PFSK-1 (cell line): Measurements from ENCODE around the gene JMJD1C.

Source experiments
- FOXP2 ChIP-seq: optimal IDR thresholded peaks from 2 replicates; pipeline ENCODE3; 2011; ENCODE audit warnings: borderline replicate concordance, control low read depth, inconsistent platforms; ENCODE audit not compliant: insufficient read depth; ENCODE audit errors: extremely low read length, extremely low read depth
- POLR2AphosphoS5 ChIP-seq: IDR thresholded peaks from 2 replicates; pipeline ENCODE4 v1.6.1; 2012; ENCODE audit warnings: low read depth, mild to moderate bottlenecking, control low read depth, low read length, moderate library complexity
- SIN3A ChIP-seq: IDR thresholded peaks from 2 replicates; pipeline ENCODE4 v1.6.1; 2012; ENCODE audit warnings: mild to moderate bottlenecking, low read length, moderate library complexity, borderline replicate concordance; ENCODE audit not compliant: insufficient read depth
- TAF1 ChIP-seq: IDR thresholded peaks from 2 replicates; pipeline ENCODE4 v1.6.1; 2012; ENCODE audit warnings: low read length, control low read depth, borderline replicate concordance; ENCODE audit not compliant: insufficient read depth
- TF ChIP-seq, protein P1 (sequence below), 2 experiments: IDR thresholded peaks; 2 replicates each; pipeline versions ENCODE4 v1.6.1 to v1.8.0; 2011 to 2012; ENCODE audit warnings: low read depth in 2 of 2, low read length in 2 of 2, control low read depth in 1 of 2, inconsistent platforms in 1 of 2, mild to moderate bottlenecking in 1 of 2, moderate library complexity in 1 of 2; ENCODE audit not compliant: insufficient read depth in 1 of 2

Gene JMJD1C

DNA sequence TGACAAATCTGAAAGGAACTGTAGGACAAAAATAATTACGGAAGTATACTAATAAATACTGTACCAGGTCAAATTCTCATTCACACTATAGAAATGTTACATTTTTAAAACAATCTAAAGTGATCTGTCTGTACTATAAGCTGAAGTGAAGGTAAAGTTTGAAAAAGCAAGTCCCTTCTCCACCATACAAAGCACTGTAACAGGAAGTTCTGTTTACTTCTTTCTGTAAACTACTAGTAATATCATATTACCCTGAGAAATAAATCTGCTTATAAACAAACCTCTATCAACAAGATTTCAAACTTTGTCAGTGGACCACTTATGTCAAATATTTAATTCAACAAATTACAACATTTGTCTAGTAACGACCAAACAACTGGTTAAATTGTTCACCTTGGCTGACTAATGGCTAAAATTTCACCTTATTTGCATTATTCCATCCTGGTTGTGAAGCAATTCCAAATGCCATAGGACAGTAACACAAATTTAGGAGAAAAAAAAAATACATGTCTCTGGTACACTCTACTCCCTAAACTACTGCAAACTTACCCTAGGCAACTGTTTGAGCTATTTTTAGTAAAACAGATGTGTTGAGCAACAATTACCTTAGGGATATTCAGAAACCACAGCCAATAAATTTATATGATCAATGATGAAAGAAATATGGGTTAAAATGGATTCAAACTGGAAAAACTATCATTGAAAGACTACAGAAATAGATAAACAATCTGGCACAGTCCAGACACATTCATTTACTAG is 206.7 kb downstream of the JMJD1C start:
- TF ChIP-seq SIN3A (no peak), TAF1 (no peak), POLR2AphosphoS5 (no peak), FOXP2 (no peak)
- TF ChIP-seq, protein P1, sequence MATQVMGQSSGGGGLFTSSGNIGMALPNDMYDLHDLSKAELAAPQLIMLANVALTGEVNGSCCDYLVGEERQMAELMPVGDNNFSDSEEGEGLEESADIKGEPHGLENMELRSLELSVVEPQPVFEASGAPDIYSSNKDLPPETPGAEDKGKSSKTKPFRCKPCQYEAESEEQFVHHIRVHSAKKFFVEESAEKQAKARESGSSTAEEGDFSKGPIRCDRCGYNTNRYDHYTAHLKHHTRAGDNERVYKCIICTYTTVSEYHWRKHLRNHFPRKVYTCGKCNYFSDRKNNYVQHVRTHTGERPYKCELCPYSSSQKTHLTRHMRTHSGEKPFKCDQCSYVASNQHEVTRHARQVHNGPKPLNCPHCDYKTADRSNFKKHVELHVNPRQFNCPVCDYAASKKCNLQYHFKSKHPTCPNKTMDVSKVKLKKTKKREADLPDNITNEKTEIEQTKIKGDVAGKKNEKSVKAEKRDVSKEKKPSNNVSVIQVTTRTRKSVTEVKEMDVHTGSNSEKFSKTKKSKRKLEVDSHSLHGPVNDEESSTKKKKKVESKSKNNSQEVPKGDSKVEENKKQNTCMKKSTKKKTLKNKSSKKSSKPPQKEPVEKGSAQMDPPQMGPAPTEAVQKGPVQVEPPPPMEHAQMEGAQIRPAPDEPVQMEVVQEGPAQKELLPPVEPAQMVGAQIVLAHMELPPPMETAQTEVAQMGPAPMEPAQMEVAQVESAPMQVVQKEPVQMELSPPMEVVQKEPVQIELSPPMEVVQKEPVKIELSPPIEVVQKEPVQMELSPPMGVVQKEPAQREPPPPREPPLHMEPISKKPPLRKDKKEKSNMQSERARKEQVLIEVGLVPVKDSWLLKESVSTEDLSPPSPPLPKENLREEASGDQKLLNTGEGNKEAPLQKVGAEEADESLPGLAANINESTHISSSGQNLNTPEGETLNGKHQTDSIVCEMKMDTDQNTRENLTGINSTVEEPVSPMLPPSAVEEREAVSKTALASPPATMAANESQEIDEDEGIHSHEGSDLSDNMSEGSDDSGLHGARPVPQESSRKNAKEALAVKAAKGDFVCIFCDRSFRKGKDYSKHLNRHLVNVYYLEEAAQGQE (IDR thresholded peaks at IDR 0.05; ENCODE audit: insufficient read depth in 1 of 2, low read depth in 2 of 2, low read length in 2 of 2) = no peak

DNA sequence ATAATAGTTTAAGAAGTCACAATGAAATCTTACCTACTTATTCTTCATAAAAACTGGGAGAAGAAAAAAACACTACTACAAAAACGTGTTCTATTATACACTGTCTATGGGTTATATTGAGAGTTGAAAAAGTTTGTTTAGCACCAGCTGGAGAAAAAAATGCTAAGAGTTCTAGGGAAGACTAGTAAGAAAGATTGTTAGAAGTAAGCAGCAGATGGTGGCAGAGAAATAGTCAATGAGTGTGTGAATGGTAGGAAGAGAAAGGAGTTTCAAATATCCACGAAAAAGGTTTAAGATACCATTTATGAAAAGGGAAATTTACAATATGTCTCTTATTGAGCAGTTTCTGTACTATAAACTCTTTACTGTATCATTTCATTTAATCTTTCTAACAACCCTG is 208.0 kb downstream of the JMJD1C start:
- TF ChIP-seq FOXP2 = no peak
- TF ChIP-seq POLR2AphosphoS5 = no peak
- TF ChIP-seq TAF1 = no peak
- TF ChIP-seq, protein P1 (IDR thresholded peaks at IDR 0.05; ENCODE audit: insufficient read depth in 1 of 2, low read depth in 2 of 2, low read length in 2 of 2) = no peak
- TF ChIP-seq SIN3A = no peak

DNA sequence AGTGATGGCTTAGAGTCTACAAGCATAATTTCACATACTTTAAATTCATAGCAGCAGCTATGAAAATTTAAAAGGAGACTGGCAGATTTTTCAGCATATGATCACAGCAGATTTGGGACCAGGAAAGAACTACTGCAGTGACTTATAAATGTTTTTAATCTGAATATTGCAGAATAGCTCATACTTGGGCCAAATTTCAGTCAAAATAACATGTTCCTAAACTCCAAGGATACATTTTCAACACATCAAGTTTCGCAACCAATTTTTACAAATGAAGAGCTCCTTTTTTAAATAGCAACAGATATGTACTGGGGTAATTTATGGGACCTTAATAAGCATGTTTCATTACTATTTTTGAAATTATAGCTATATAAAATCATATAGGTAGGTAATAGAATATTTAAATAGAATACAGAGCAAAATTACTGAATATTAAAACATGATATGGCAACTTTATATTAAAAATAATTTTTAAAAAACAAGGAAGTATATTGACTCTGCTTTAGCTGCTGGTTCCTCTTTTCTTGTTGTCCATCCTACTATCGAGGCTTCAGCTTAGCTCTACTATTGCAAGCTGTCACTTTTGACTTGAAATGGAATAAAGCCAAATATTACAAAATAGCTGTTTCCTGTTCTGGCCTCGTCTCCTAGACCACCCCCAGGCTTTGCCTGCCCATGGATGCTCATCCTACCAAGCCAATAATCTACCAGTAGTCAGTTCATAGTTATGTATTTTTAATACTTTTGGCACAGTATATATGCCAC is 209.6 kb downstream of the JMJD1C start:
- TF ChIP-seq TAF1 (no peak), SIN3A (no peak), FOXP2 (no peak), POLR2AphosphoS5 (no peak)
- TF ChIP-seq, protein P1 (IDR thresholded peaks at IDR 0.05; ENCODE audit: insufficient read depth in 1 of 2, low read depth in 2 of 2, low read length in 2 of 2) = no peak

DNA sequence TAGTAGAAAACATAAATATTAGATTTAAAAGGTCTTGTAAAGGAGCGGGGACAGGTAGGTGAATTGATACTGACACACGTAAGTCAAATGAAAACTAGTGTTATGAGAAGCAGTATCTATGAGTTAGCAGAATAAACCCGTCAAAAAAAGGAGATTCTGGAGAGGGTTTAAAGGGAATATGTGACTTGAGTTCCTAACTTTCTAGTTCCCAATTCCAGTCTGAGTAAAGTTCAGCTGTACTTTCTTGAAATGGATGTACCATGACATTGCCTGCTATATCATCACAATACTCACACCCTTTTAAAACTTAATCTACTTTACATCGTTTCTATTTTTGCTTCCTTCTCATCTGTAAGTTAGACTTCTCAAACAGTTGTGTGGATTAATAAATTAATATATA is 210.5 kb downstream of the JMJD1C start:
- TF ChIP-seq, protein P1 (IDR thresholded peaks at IDR 0.05; ENCODE audit: insufficient read depth in 1 of 2, low read depth in 2 of 2, low read length in 2 of 2) = no peak
